Natural killer cell (primary cell): Measurements from ENCODE around the gene CCDC183. TPM values are rescaled to one million over a fixed set of nuclear protein-coding genes. Genes with fewer than 3 reads are reported as not detected.
"Not testable (repeated sequence)": the region's sequence is repeated elsewhere in the genome, so short reads cannot be mapped to it uniquely, and the experiment has no call there.

Source experiments
- ATAC-seq, 3 donors: fragments of 150-1000 bp in 2 of 3; fragments of 200-7000 bp in 1 of 3; cut with Tn5 transposase; 1 replicate in 1 of 3; 2 replicates in 2 of 3; pipeline ENCODE4 v1.10.0; 2021; ENCODE audit warnings: mild to moderate bottlenecking in 2 of 3, moderate library complexity in 2 of 3
- DNase-seq, 2 donors: peaks; one replicate each; pipeline versions ENCODE4 v3.0.0 to v3.0.0-alpha.2; 2013 to 2021; ENCODE audit warnings: mixed read lengths in 1 of 2
- H3K27ac ChIP-seq: one replicate; pipeline ENCODE4 v1.5.1; 2013; ENCODE audit warnings: mild to moderate bottlenecking, low read length
- H3K27me3 ChIP-seq: one replicate; pipeline ENCODE4 v1.6.1; 2013; ENCODE audit warnings: low read length; ENCODE audit not compliant: control insufficient read depth, insufficient read depth
- H3K36me3 ChIP-seq: one replicate; pipeline ENCODE4 v1.6.1; 2013; ENCODE audit warnings: low read length; ENCODE audit not compliant: control insufficient read depth, insufficient read depth
- H3K4me1 ChIP-seq: one replicate; pipeline ENCODE4 v1.6.1; 2013; ENCODE audit warnings: low read length; ENCODE audit not compliant: control insufficient read depth, insufficient read depth
- H3K4me3 ChIP-seq: one replicate; pipeline ENCODE4 v1.5.1; 2013; ENCODE audit warnings: low read length
- H3K9me3 ChIP-seq: one replicate; pipeline ENCODE4 v1.6.1; 2013; ENCODE audit warnings: low read length; ENCODE audit not compliant: control insufficient read depth, insufficient read depth
- H3K27ac Mint-ChIP-seq, 2 donors: one replicate each; pipeline ENCODE4 v1.8.0; 2022; ENCODE audit warnings: mild to moderate bottlenecking in 2 of 2, mixed read lengths in 2 of 2, moderate library complexity in 1 of 2
- H3K27me3 Mint-ChIP-seq, 2 donors: one replicate each; pipeline ENCODE4 v1.8.0; 2022; ENCODE audit warnings: low read depth in 2 of 2, mixed read lengths in 2 of 2
- H3K36me3 Mint-ChIP-seq: one replicate; pipeline ENCODE4 v1.8.0; 2022; ENCODE audit warnings: mixed read lengths
- H3K4me1 Mint-ChIP-seq, 2 donors: one replicate each; pipeline ENCODE4 v1.8.0; 2022; ENCODE audit warnings: mixed read lengths in 2 of 2
- H3K4me3 Mint-ChIP-seq: one replicate; pipeline ENCODE4 v1.8.0; 2022; ENCODE audit warnings: mild to moderate bottlenecking, moderate library complexity, mixed read lengths
- H3K9me3 Mint-ChIP-seq, 2 donors: one replicate each; pipeline ENCODE4 v1.8.0; 2022; ENCODE audit warnings: mixed read lengths in 2 of 2
- WGBS: methylation state at CpG from one replicate; pipeline ENCODE4 v1.1.7; 2013; ENCODE audit warnings: missing lambda C conversion rate; ENCODE audit not compliant: insufficient coverage; 5-methylcytosine and 5-hydroxymethylcytosine counted together
- intact Hi-C: fragments of 100-400 bp; cut with micrococcal nuclease; formaldehyde crosslinking; loops from one replicate; pipeline ENCODE4 v1.14.2; 2022
- total RNA-seq, 4 donors: library from RNA; stranded (reverse); fragments of 120-200 nt in 1 of 4; gene quantifications; one replicate each; pipeline versions ENCODE4 v1.2.3 to v1.2.4, GENCODE V29; 2013 to 2022
- TF ChIP-seq, protein P1 (sequence below): fragments of 200-600 bp; IDR thresholded peaks from one replicate; pipeline ENCODE4 v1.8.0; 2022; ENCODE audit warnings: antibody characterized with exemption

Gene CCDC183
- total RNA-seq, 3 donors from 2014 or later (not counting 1 experiment from before 2014, with no cell fraction given) = 0.56 to 0.75 (median 0.65) TPM

- no peaks in the 10 kb centered on the region for H3K27me3 ChIP-seq
- Mint-ChIP-seq H3K4me1 (no peaks in the 10 kb centered on the region), H3K9me3 (no peaks in the 10 kb centered on the region), H3K27me3 (peaks cover 0 to 5% of the 10 kb centered on the region in 2 donors), H3K36me3 (no peaks in the 10 kb centered on the region), H3K4me3 (no peak overlapping the region), H3K27ac (no peak overlapping the region)
- no peak overlapping the region for H3K27ac ChIP-seq
- H3K9me3 ChIP-seq = no peaks in the 10 kb centered on the region
- no peak overlapping the region for H3K4me3 ChIP-seq
- intact Hi-C loops = no loop called here
- no peak for DNase-seq
- WGBS = 80% methylated on average over 27 of the region's 27 CpGs
- TF ChIP-seq, protein P1, sequence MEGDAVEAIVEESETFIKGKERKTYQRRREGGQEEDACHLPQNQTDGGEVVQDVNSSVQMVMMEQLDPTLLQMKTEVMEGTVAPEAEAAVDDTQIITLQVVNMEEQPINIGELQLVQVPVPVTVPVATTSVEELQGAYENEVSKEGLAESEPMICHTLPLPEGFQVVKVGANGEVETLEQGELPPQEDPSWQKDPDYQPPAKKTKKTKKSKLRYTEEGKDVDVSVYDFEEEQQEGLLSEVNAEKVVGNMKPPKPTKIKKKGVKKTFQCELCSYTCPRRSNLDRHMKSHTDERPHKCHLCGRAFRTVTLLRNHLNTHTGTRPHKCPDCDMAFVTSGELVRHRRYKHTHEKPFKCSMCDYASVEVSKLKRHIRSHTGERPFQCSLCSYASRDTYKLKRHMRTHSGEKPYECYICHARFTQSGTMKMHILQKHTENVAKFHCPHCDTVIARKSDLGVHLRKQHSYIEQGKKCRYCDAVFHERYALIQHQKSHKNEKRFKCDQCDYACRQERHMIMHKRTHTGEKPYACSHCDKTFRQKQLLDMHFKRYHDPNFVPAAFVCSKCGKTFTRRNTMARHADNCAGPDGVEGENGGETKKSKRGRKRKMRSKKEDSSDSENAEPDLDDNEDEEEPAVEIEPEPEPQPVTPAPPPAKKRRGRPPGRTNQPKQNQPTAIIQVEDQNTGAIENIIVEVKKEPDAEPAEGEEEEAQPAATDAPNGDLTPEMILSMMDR = no peak
- H3K36me3 ChIP-seq = no peaks in the 10 kb centered on the region
- peaks cover 20% of the 10 kb centered on the region for H3K4me1 ChIP-seq
- no peak for ATAC-seq
Observed at GRCh38 chr9:136759436-136760325, 36.5 kb upstream of the CCDC183 start.

DNA sequence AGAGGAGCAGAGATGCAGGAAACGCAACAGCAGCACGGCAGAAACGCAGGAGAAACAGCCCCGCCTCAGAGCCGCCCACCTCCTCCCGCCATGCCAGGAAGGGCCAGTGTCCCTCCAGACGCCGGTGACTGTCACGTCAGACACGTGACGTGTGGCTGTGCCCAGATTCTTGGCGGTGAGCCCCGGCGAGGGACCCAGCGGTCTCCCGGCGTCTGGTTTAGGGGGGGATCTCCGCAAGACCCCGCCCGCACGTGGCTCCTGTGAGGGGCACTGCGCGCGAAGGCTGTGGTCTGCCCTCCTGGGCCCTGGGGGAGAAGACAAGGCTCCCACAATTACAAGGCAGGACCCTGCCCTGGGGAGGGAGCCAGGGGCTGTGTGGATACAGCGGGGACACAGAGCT lies 35.7 kb upstream of the CCDC183 start:
- Histone ChIP-seq H3K36me3 (no peaks in the 10 kb centered on the region), H3K4me3 (no peak overlapping the region), H3K27ac (no peak overlapping the region), H3K4me1 (peaks cover 15% of the 10 kb centered on the region), H3K9me3 (no peaks in the 10 kb centered on the region), H3K27me3 (no peaks in the 10 kb centered on the region)
- intact Hi-C loops = no loop called here
- Mint-ChIP-seq H3K27ac (no peak overlapping the region), H3K4me1 (no peaks in the 10 kb centered on the region), H3K27me3 (peaks cover 0 to 5% of the 10 kb centered on the region in 2 donors), H3K4me3 (no peak overlapping the region), H3K36me3 (no peaks in the 10 kb centered on the region), H3K9me3 (no peaks in the 10 kb centered on the region)
- WGBS = 81% methylated on average over 25 of the region's 25 CpGs
- TF ChIP-seq, protein P1 = no peak
- ATAC-seq (no peak), DNase-seq (no peak)

GRCh38 chr9:136760834-136761544 lies 35.1 kb upstream of the CCDC183 start:
- peak in 1 of 2 donors; percentile 39 for DNase-seq
- H3K27ac ChIP-seq, ATAC-seq, H3K9me3 Mint-ChIP-seq, H3K27ac Mint-ChIP-seq, H3K27me3 ChIP-seq, intact Hi-C loops, H3K27me3 Mint-ChIP-seq, H3K4me3 Mint-ChIP-seq, H3K4me1 Mint-ChIP-seq, H3K9me3 ChIP-seq, H3K4me3 ChIP-seq, H3K36me3 Mint-ChIP-seq, H3K36me3 ChIP-seq: not testable (repeated sequence)
- WGBS = 57% methylated on average over 22 of the region's 22 CpGs
- peaks cover 16% of the 10 kb centered on the region for H3K4me1 ChIP-seq

DNA sequence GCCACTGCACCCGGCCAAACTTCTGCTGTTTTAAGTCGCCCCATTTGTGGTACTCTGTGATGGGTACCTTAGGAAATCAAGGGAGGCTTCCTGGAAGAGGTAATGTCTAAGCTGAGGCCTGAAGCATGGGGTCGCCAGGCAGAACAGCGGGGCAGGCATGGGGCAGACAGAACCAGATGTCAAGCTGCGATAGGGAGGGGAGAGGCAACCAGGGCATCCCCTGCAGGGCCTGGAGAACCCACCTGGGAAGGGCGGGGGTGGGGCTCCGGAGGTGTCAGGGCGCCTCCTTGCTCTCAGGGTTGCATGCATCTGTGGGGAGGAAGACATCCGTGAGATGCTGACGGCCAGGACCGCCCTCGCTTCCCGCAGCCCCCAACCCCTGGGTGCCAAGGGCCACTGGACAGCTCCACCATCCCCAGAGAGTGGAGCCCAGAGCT lies 34.6 kb upstream of the CCDC183 start:
- Mint-ChIP-seq H3K9me3 (no peaks in the 10 kb centered on the region), H3K27ac (no peak overlapping the region), H3K27me3 (peaks cover 0 to 5% of the 10 kb centered on the region in 2 donors), H3K4me1 (no peaks in the 10 kb centered on the region), H3K36me3 (no peaks in the 10 kb centered on the region), H3K4me3 (no peak overlapping the region)
- Histone ChIP-seq H3K4me3 (no peak overlapping the region), H3K36me3 (no peaks in the 10 kb centered on the region), H3K9me3 (no peaks in the 10 kb centered on the region), H3K4me1 (peaks cover 19% of the 10 kb centered on the region), H3K27ac (no peak overlapping the region), H3K27me3 (no peaks in the 10 kb centered on the region)
- TF ChIP-seq, protein P1 = no peak
- 90% methylated on average over 13 of the region's 13 CpGs for WGBS
- ATAC-seq (no peak), DNase-seq (no peak)
- intact Hi-C loops = no loop called here
